ENCODE data around the gene TBC1D21. TPM values are rescaled to one million over a fixed set of nuclear protein-coding genes. Genes with fewer than 3 reads are reported as not detected.

TBC1D21 gene
- total and polyA plus RNA-seq, 10 of the 15 experiments (the other 5 are each of a cell fraction or from before 2014, with no cell fraction given), result not detected

DNA sequence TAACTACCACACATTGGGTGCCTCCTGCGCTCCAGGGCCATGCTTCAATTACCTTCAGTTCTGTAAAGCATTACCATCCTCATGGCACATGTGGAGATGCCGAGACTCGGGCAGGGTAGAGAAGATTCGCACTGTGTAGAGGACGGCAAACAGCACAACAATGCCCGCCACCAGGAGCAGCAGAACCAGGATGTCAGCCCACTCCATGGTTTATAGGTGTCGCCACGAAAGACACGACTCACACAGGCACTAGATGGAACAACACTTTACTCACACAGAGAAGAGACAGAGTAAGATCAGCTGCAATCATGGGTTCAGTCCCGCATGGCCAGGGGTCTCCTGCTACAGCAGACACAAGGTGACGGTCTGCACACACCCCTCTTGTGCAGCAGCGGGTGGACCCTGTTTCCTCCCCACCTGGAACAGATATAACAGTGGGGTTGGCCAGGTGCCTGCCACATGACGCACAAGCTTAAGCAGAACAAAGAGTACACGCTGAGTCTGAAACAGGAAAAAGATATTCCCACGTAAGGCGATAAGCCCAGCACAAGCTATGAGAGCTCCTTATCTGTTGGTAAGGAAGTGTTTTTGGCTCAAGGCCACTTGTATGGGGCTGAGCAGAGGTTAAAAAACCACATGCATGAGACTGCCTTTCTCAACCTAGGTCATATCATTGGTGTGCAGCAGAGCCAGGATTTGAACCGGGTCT is 2.5 kb upstream of the TBC1D21 start:
- no peak overlapping the region for H3K9ac ChIP-seq (ENCODE audit: control insufficient read depth, insufficient read depth, low read length)
- H4K20me1 ChIP-seq (ENCODE audit: control insufficient read depth, insufficient read depth), result no peaks in the 10 kb centered on the region
- WGBS (ENCODE audit: insufficient coverage, insufficient replicate concordance, low lambda C conversion rate, missing lambda C conversion rate), result 7% methylated on average over 17 of the region's 17 CpGs
- no peak for DNase-seq (ENCODE audit: low read depth, low spot score)
- BruUV-seq (replicated peaks), result no TSS peak
- H3K36me3 ChIP-seq (ENCODE audit: control insufficient read depth in 2 of 2, insufficient read depth in 2 of 2, low read length in 1 of 2), result no peaks in the 10 kb centered on the region
- no peak overlapping the region for H2AFZ ChIP-seq (ENCODE audit: control insufficient read depth, low read depth, low read length)
- H3K79me2 ChIP-seq (ENCODE audit: control insufficient read depth, insufficient read depth, low read length), result no peaks in the 10 kb centered on the region
- ChIA-PET POLR2A (no interaction called here), CTCF (interaction anchor here (0.8 kb wide), 1 partner anchor 41 kb away, joined by 3 read pairs; no protein-coding TSS in a partner anchor), RAD21 (ENCODE audit: unreplicated experiment) (no interaction called here), SMC1A (ENCODE audit: uncharacterized antibody, unreplicated experiment) (no interaction called here)
- no peak for FAIRE-seq
- H3K4me3 ChIP-seq, result no peak overlapping the region
- H3K27ac ChIP-seq (ENCODE audit: control insufficient read depth, insufficient read depth), result no peak overlapping the region
- H3K4me1 ChIP-seq (ENCODE audit: control insufficient read depth, insufficient read depth, low read length), result no peaks in the 10 kb centered on the region
- no peak for ATAC-seq
- no peaks in the 10 kb centered on the region for H3K9me3 ChIP-seq (replicated peaks; ENCODE audit: control insufficient read depth, insufficient read depth, low read length)
- H3K27me3 ChIP-seq (replicated peaks in 1 of 2; ENCODE audit: control insufficient read depth in 2 of 2, insufficient read depth in 2 of 2, low read length in 1 of 2), result peaks cover 3 to 5% of the 10 kb centered on the region in 2 experiments; a peak in 3 of 4 replicates
- in situ Hi-C loops (cut with MboI), result no loop called here
- intact Hi-C loops (cut with micrococcal nuclease; ENCODE audit: unreplicated experiment), result no loop called here
- H3K4me2 ChIP-seq (ENCODE audit: control insufficient read depth, insufficient read depth), result no peak overlapping the region
- no peak for TF ChIP-seq ZBED1 (IDR thresholded peaks at IDR 0.05; ENCODE audit: borderline replicate concordance)
- TF ChIP-seq E2F4 (IDR thresholded peaks at IDR 0.05; ENCODE audit: low read depth, low read length), result no peak
- TF ChIP-seq ZBTB4 (CRISPR knock-in tag; IDR thresholded peaks at IDR 0.05), result no peak
- no peak for TF ChIP-seq ZNF592 (IDR thresholded peaks at IDR 0.05)
- TF ChIP-seq CBFB (IDR thresholded peaks at IDR 0.05; ENCODE audit: low read depth), result no peak
- no peak for TF ChIP-seq CUX1 (IDR thresholded peaks at IDR 0.05; ENCODE audit: insufficient replicate concordance, low read depth, low read length)
